Neural cell (in vitro differentiated cells): ENCODE measurements around the gene CHST8.

Experiments used
- EP300 ChIP-seq: fragments of 450-650 bp; conservative IDR thresholded peaks from 2 replicates; pipeline ENCODE4 v1.6.1; 2014; ENCODE audit warnings: antibody characterized with exemption, mild to moderate bottlenecking, moderate library complexity; ENCODE audit not compliant: poor library complexity, severe bottlenecking
- EZH2 ChIP-seq: fragments of 200-600, 300-800 bp; shearing (Covaris generic), sonication (generic); IDR thresholded peaks from 2 replicates; pipeline ENCODE4 v1.6.1; 2014; ENCODE audit warnings: antibody characterized with exemption, low read length, borderline replicate concordance, mild to moderate bottlenecking; ENCODE audit not compliant: insufficient read depth, poor library complexity, severe bottlenecking
- MXI1 ChIP-seq: fragments of 450-650 bp; conservative IDR thresholded peaks from 2 replicates; pipeline ENCODE4 v1.6.1; 2014; ENCODE audit warnings: antibody characterized with exemption, mild to moderate bottlenecking; ENCODE audit not compliant: poor library complexity, severe bottlenecking
- POLR2AphosphoS5 ChIP-seq: IDR thresholded peaks from 2 replicates; pipeline ENCODE4 v1.6.1; 2012
- SMC3 ChIP-seq: fragments of 450-650 bp; conservative IDR thresholded peaks from 2 replicates; pipeline ENCODE4 v1.6.1; 2014; ENCODE audit warnings: antibody characterized with exemption, mild to moderate bottlenecking, moderate library complexity; ENCODE audit not compliant: poor library complexity
- TF ChIP-seq, protein P1 (sequence below): fragments of 450-650 bp; IDR thresholded peaks from 2 replicates; pipeline ENCODE4 v1.5.1; 2014; ENCODE audit warnings: antibody characterized with exemption, mild to moderate bottlenecking, moderate library complexity; ENCODE audit not compliant: poor library complexity, severe bottlenecking

DNA sequence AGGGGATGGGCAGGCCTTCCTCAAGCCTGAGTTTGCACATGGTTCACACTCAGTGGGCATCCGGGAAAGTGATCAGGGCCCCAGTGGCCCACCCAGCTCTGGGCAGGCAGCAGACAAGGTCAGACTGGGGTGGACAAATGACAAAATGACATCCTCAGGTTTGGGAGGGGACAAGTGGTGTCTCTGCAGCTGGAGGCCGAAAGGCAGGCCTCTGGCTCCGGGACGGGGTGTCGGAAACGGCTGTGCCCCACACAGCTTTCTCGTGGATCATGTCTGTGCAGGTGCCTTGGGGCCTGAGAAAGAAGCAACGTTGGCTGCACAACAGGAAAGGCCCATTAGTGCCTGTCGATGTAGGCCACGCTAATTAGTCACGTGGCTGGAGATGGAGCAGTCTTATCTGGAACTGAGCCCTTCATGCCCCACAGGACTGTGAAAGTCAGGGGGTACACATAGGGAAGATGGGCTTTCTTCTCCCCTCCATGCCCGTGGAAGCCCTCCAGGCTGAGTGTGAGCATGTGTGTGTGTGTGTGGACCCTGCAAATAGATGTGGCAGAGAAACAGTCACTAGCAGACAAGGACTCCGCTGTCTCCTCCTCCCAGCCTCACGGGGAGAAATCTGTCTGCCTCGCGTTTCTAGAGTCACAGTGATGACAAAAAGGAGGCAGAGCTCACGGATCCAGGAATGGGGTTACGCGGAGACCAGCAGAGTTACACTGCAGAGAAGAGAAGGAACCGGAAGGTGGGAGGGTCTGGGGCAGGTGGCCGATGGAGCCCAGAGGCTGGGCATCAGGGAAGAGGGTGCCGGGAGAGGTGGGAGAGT lies 44.2 kb downstream of the CHST8 start:
- TF ChIP-seq, protein P1, sequence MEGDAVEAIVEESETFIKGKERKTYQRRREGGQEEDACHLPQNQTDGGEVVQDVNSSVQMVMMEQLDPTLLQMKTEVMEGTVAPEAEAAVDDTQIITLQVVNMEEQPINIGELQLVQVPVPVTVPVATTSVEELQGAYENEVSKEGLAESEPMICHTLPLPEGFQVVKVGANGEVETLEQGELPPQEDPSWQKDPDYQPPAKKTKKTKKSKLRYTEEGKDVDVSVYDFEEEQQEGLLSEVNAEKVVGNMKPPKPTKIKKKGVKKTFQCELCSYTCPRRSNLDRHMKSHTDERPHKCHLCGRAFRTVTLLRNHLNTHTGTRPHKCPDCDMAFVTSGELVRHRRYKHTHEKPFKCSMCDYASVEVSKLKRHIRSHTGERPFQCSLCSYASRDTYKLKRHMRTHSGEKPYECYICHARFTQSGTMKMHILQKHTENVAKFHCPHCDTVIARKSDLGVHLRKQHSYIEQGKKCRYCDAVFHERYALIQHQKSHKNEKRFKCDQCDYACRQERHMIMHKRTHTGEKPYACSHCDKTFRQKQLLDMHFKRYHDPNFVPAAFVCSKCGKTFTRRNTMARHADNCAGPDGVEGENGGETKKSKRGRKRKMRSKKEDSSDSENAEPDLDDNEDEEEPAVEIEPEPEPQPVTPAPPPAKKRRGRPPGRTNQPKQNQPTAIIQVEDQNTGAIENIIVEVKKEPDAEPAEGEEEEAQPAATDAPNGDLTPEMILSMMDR = no peak
- TF ChIP-seq EZH2 (no peak), POLR2AphosphoS5 (no peak), SMC3 (no peak), EP300 (no peak), MXI1 (no peak)
